IMR-90 (cell line): ENCODE data around the gene PPIC. TPM values are rescaled to one million over a fixed set of nuclear protein-coding genes. Genes with fewer than 3 reads are reported as not detected.

ENCODE experiments used
- ATAC-seq: fragments of 200-7000 bp; cut with Tn5 transposase; 2 replicates; pipeline ENCODE4 v1.9.1; 2020; ENCODE audit warnings: low read depth, mild to moderate bottlenecking, moderate library complexity
- BruUV-seq: library from RNA; stranded (reverse); fragments of 400-500 nt; replicated peaks from 2 replicates; lab custom pipeline; 2021; lab: Mats Ljungman, UMichigan
- CTCF ChIA-PET: fragments of 300-600 bp; formaldehyde crosslinking; extraction: SDS; loops from one replicate; lab custom pipeline; 2021; ENCODE audit warnings: antibody characterized with exemption; lab: Yijun Ruan, JAX
- POLR2A ChIA-PET: fragments of 300-600 bp; sonication (Branson Sonifier 250); formaldehyde crosslinking; loops from one replicate; lab custom pipeline; 2022; ENCODE audit warnings: antibody characterized with exemption; ENCODE audit not compliant: unreplicated experiment; lab: Charles Lee
- DNase-seq: peaks from one replicate; pipeline ENCODE4 v3.0.0; 2013
- H2AFZ ChIP-seq: replicated peaks from 2 replicates; pipeline ENCODE3; 2013; ENCODE audit warnings: low read length, mild to moderate bottlenecking; ENCODE audit not compliant: poor library complexity
- H2AK5ac ChIP-seq: 2 replicates; pipeline ENCODE4 v1.6.1; 2013; ENCODE audit warnings: low read depth, low read length, inconsistent platforms
- H2AK9ac ChIP-seq: replicated peaks from 2 replicates; pipeline ENCODE3; 2013; ENCODE audit warnings: mild to moderate bottlenecking, low read depth, low read length, moderate library complexity; ENCODE audit not compliant: poor library complexity
- H2BK120ac ChIP-seq: 2 replicates; pipeline ENCODE4 v1.6.1; 2013; ENCODE audit warnings: low read depth, low read length, inconsistent platforms
- H2BK15ac ChIP-seq: 3 replicates; pipeline ENCODE4 v1.6.1; 2013; ENCODE audit warnings: low read depth, low read length, inconsistent platforms
- H2BK20ac ChIP-seq: 2 replicates; pipeline ENCODE4 v1.6.1; 2013; ENCODE audit warnings: low read depth, mild to moderate bottlenecking, inconsistent platforms, low read length, moderate library complexity
- H2BK5ac ChIP-seq: 2 replicates; pipeline ENCODE4 v1.6.1; 2013; ENCODE audit warnings: mild to moderate bottlenecking, low read depth, low read length, inconsistent platforms; ENCODE audit not compliant: poor library complexity, severe bottlenecking
- H3K14ac ChIP-seq: replicated peaks from 2 replicates; pipeline ENCODE4 v1.6.1; 2013; ENCODE audit warnings: low read depth, low read length, inconsistent platforms
- H3K18ac ChIP-seq: 2 replicates; pipeline ENCODE4 v1.6.1; 2013; ENCODE audit warnings: low read depth, low read length, control low read depth
- H3K23ac ChIP-seq: 2 replicates; pipeline ENCODE4 v1.6.1; 2013; ENCODE audit warnings: low read depth, low read length, inconsistent platforms
- H3K27ac ChIP-seq: 2 replicates; pipeline ENCODE4 v1.5.1; 2013; ENCODE audit warnings: mild to moderate bottlenecking, control low read depth, low read length; ENCODE audit not compliant: insufficient read depth
- H3K27me3 ChIP-seq: 2 replicates; pipeline ENCODE4 v1.6.1; 2013; ENCODE audit warnings: low read length; ENCODE audit not compliant: control insufficient read depth, insufficient read depth
- H3K36me3 ChIP-seq: 2 replicates; pipeline ENCODE4 v1.6.1; 2013; ENCODE audit warnings: low read length, mixed read lengths; ENCODE audit not compliant: control insufficient read depth, insufficient read depth
- H3K4ac ChIP-seq: 2 replicates; pipeline ENCODE4 v1.6.1; 2013; ENCODE audit warnings: low read depth, low read length, inconsistent platforms
- H3K4me1 ChIP-seq: 2 replicates; pipeline ENCODE4 v1.6.1; 2013; ENCODE audit warnings: low read length, mixed read lengths; ENCODE audit not compliant: control insufficient read depth, insufficient read depth
- H3K4me2 ChIP-seq: 2 replicates; pipeline ENCODE4 v1.6.1; 2013; ENCODE audit warnings: low read depth, mild to moderate bottlenecking, control low read depth, low read length, moderate library complexity
- H3K4me3 ChIP-seq: 2 replicates; pipeline ENCODE4 v1.5.1; 2013; ENCODE audit warnings: low read depth, mild to moderate bottlenecking, control low read depth, low read length, moderate library complexity; ENCODE audit not compliant: insufficient read depth
- H3K56ac ChIP-seq: 2 replicates; pipeline ENCODE4 v1.6.1; 2013; ENCODE audit warnings: low read length, inconsistent platforms; ENCODE audit not compliant: insufficient read depth; ENCODE audit errors: extremely low read depth
- H3K79me1 ChIP-seq, 2 experiments: 2 replicates each; pipeline ENCODE4 v1.6.1; 2013; ENCODE audit warnings: low read length in 2 of 2, inconsistent platforms in 1 of 2, low read depth in 1 of 2
- H3K9ac ChIP-seq: 2 replicates; pipeline ENCODE4 v1.6.1; 2013; ENCODE audit warnings: low read depth, low read length, control low read depth
- H3K9me1 ChIP-seq: 2 replicates; pipeline ENCODE4 v1.6.1; 2013; ENCODE audit warnings: low read length, inconsistent platforms; ENCODE audit not compliant: insufficient read depth
- H3K9me3 ChIP-seq: 2 replicates; pipeline ENCODE4 v1.6.1; 2013; ENCODE audit warnings: low read length; ENCODE audit not compliant: control insufficient read depth, insufficient read depth
- H4K20me1 ChIP-seq: 2 replicates; pipeline ENCODE4 v1.6.1; 2013; ENCODE audit warnings: low read length, inconsistent platforms; ENCODE audit not compliant: insufficient read depth
- H4K5ac ChIP-seq: 2 replicates; pipeline ENCODE4 v1.6.1; 2013; ENCODE audit warnings: mild to moderate bottlenecking, low read depth, low read length, control low read depth
- H4K8ac ChIP-seq, 2 experiments: 2 replicates each; pipeline ENCODE4 v1.6.1; 2013; ENCODE audit warnings: low read depth in 2 of 2, low read length in 2 of 2, control low read depth in 1 of 2, inconsistent platforms in 1 of 2
- H4K91ac ChIP-seq: 2 replicates; pipeline ENCODE4 v1.6.1; 2013; ENCODE audit warnings: low read depth, low read length, inconsistent platforms; ENCODE audit not compliant: insufficient read depth
- BHLHE40 ChIP-seq: fragments of 150-350 bp; IDR thresholded peaks from 2 replicates; pipeline ENCODE4 v1.6.1; 2016; ENCODE audit warnings: mild to moderate bottlenecking, low read depth, low read length
- CEBPB ChIP-seq: IDR thresholded peaks from 2 replicates; pipeline ENCODE4 v1.6.1; 2012; ENCODE audit warnings: low read depth, low read length, improper control_type of control experiment
- CHD1 ChIP-seq: IDR thresholded peaks from 2 replicates; pipeline ENCODE4 v1.6.1; 2012; ENCODE audit warnings: low read depth, low read length, improper control_type of control experiment
- FOS ChIP-seq: fragments of 150-350 bp; IDR thresholded peaks from 2 replicates; pipeline ENCODE4 v1.6.1; 2016; ENCODE audit warnings: low read depth, low read length
- MAFK ChIP-seq: IDR thresholded peaks from 2 replicates; pipeline ENCODE4 v1.6.1; 2012; ENCODE audit warnings: low read depth, low read length, improper control_type of control experiment
- MAZ ChIP-seq: IDR thresholded peaks from 2 replicates; pipeline ENCODE4 v1.6.1; 2012; ENCODE audit warnings: low read depth, mild to moderate bottlenecking, low read length, improper control_type of control experiment, moderate library complexity, borderline replicate concordance
- MXI1 ChIP-seq: IDR thresholded peaks from 2 replicates; pipeline ENCODE4 v1.6.1; 2012; ENCODE audit warnings: low read depth, mild to moderate bottlenecking, low read length, moderate library complexity, borderline replicate concordance
- NFE2L2 ChIP-seq: fragments of 150-350 bp; IDR thresholded peaks from 2 replicates; pipeline ENCODE4 v1.6.1; 2016; ENCODE audit warnings: low read depth, mild to moderate bottlenecking, low read length
- POLR2A ChIP-seq: IDR thresholded peaks from 2 replicates; pipeline ENCODE4 v1.6.1; 2012; ENCODE audit warnings: mild to moderate bottlenecking, low read depth, low read length
- RAD21 ChIP-seq: IDR thresholded peaks from 2 replicates; pipeline ENCODE4 v1.6.1; 2012; ENCODE audit warnings: low read length, improper control_type of control experiment
- RCOR1 ChIP-seq: IDR thresholded peaks from 2 replicates; pipeline ENCODE4 v1.6.1; 2012; ENCODE audit warnings: mild to moderate bottlenecking, low read length, improper control_type of control experiment; ENCODE audit not compliant: insufficient replicate concordance
- RFX5 ChIP-seq: IDR thresholded peaks from 2 replicates; pipeline ENCODE4 v1.8.0; 2012; ENCODE audit warnings: low read depth, mild to moderate bottlenecking, low read length, moderate library complexity
- SMC3 ChIP-seq: fragments of 150-350 bp; IDR thresholded peaks from 2 replicates; pipeline ENCODE4 v1.6.1; 2016; ENCODE audit warnings: low read depth, mild to moderate bottlenecking, antibody characterized with exemption, low read length, moderate library complexity
- USF2 ChIP-seq: fragments of 150-350 bp; IDR thresholded peaks from 2 replicates; pipeline ENCODE4 v1.6.1; 2017; ENCODE audit warnings: mild to moderate bottlenecking, antibody characterized with exemption, low read length, low read depth
- WGBS, 2 experiments: methylation state at CpG; one replicate each; pipeline versions ENCODE4 v1.1.5 to v1.1.7; 2013; ENCODE audit warnings: missing lambda C conversion rate in 2 of 2; ENCODE audit not compliant: insufficient read length in 1 of 2; ENCODE audit errors: extremely low coverage in 2 of 2; 5-methylcytosine and 5-hydroxymethylcytosine counted together
- dilution Hi-C: fragments of 300-500 bp; cut with HindIII; formaldehyde crosslinking; loops from one replicate; pipeline ENCODE4 v1.14.3; 2018; ENCODE audit warnings: low sequenced_read_pairs; ENCODE audit not compliant: unreplicated experiment
- in situ Hi-C: fragments of 300-500 bp; cut with MboI; formaldehyde crosslinking; loops from 3 replicates; pipeline ENCODE4 v1.14.3; 2019; ENCODE audit warnings: low sequenced_read_pairs, inconsistent platforms, mixed read lengths
- intact Hi-C: fragments of 100-400 bp; cut with micrococcal nuclease; formaldehyde crosslinking; loops from 2 replicates; pipeline ENCODE4 v1.10.0; 2022
- polyA plus RNA-seq, 3 experiments: library from polyadenylated mRNA; depleted of rRNA; stranded (reverse); fragments of >200 nt; gene quantifications; 2 replicates each; pipeline ENCODE4 v1.2.3, GENCODE V29; 2012; ENCODE audit warnings: low replicate concordance in 1 of 3
- total RNA-seq: library from RNA; depleted of rRNA; stranded (reverse); fragments of >200 nt; gene quantifications from 2 replicates; pipeline ENCODE4 v1.2.3, GENCODE V29; 2012
- TF ChIP-seq, protein P1 (sequence below): fragments of 150-350 bp; IDR thresholded peaks from 2 replicates; pipeline ENCODE4 v1.6.1; 2016; ENCODE audit warnings: low read depth, mild to moderate bottlenecking, low read length, moderate library complexity, borderline replicate concordance
- TF ChIP-seq, protein P2 (sequence below): conservative IDR thresholded peaks from 2 replicates; pipeline ENCODE4 v1.5.1; 2012; ENCODE audit warnings: mild to moderate bottlenecking, low read depth, low read length, improper control_type of control experiment

Gene PPIC
- total and polyA plus RNA-seq, 2 of the 4 experiments (the other 2 are of a cell fraction), result 20.6 to 45.6 TPM

GRCh38 chr5:122981846-122982245 is 54.7 kb downstream of the PPIC start:
- H2AK5ac ChIP-seq, result no peak overlapping the region
- ChIA-PET CTCF (no interaction called here), POLR2A (no interaction called here)
- no peak for ATAC-seq
- H3K9me3 ChIP-seq, result no peaks in the 10 kb centered on the region
- H3K36me3 ChIP-seq, result no peaks in the 10 kb centered on the region
- H3K56ac ChIP-seq, result no peak overlapping the region
- dilution Hi-C loops, result no loop called here
- no peak overlapping the region for H3K4me2 ChIP-seq
- H2BK5ac ChIP-seq, result no peak overlapping the region
- no peak overlapping the region for H4K5ac ChIP-seq
- H3K18ac ChIP-seq, result no peak overlapping the region
- 100% methylated on average over 2 of the region's 2 CpGs; no CpG with 5 or more reads in 1 of the 2 experiments for WGBS, 2 experiments
- H2AK9ac ChIP-seq, result no peak overlapping the region
- no peak overlapping the region for H3K4ac ChIP-seq
- no peaks in the 10 kb centered on the region for H3K27me3 ChIP-seq
- H4K91ac ChIP-seq, result no peak overlapping the region
- DNase-seq, result no peak
- no TSS peak for BruUV-seq
- no peak overlapping the region for H3K23ac ChIP-seq
- no peak overlapping the region for H3K9ac ChIP-seq
- H2BK120ac ChIP-seq, result no peak overlapping the region
- no peak overlapping the region for H2BK20ac ChIP-seq
- H3K27ac ChIP-seq, result no peak overlapping the region
- intact Hi-C loops, result no loop called here
- no peak overlapping the region for H3K4me3 ChIP-seq
- no peaks in the 10 kb centered on the region for H3K9me1 ChIP-seq
- H3K14ac ChIP-seq, result no peak overlapping the region
- H3K4me1 ChIP-seq, result peaks cover 1% of the 10 kb centered on the region; the same call in 1 of the 2 replicates
- H4K20me1 ChIP-seq, result no peaks in the 10 kb centered on the region
- TF ChIP-seq RAD21, result no peak
- no peak for TF ChIP-seq MXI1
- no peak for TF ChIP-seq CHD1
- TF ChIP-seq MAZ, result no peak
- TF ChIP-seq, protein P1, sequence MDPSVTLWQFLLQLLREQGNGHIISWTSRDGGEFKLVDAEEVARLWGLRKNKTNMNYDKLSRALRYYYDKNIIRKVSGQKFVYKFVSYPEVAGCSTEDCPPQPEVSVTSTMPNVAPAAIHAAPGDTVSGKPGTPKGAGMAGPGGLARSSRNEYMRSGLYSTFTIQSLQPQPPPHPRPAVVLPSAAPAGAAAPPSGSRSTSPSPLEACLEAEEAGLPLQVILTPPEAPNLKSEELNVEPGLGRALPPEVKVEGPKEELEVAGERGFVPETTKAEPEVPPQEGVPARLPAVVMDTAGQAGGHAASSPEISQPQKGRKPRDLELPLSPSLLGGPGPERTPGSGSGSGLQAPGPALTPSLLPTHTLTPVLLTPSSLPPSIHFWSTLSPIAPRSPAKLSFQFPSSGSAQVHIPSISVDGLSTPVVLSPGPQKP, result no peak
- TF ChIP-seq, protein P2, sequence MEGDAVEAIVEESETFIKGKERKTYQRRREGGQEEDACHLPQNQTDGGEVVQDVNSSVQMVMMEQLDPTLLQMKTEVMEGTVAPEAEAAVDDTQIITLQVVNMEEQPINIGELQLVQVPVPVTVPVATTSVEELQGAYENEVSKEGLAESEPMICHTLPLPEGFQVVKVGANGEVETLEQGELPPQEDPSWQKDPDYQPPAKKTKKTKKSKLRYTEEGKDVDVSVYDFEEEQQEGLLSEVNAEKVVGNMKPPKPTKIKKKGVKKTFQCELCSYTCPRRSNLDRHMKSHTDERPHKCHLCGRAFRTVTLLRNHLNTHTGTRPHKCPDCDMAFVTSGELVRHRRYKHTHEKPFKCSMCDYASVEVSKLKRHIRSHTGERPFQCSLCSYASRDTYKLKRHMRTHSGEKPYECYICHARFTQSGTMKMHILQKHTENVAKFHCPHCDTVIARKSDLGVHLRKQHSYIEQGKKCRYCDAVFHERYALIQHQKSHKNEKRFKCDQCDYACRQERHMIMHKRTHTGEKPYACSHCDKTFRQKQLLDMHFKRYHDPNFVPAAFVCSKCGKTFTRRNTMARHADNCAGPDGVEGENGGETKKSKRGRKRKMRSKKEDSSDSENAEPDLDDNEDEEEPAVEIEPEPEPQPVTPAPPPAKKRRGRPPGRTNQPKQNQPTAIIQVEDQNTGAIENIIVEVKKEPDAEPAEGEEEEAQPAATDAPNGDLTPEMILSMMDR, result no peak
- TF ChIP-seq USF2, result no peak
- no peak for TF ChIP-seq NFE2L2
- TF ChIP-seq FOS, result no peak
- TF ChIP-seq CEBPB, result no peak
- TF ChIP-seq POLR2A, result no peak
- TF ChIP-seq MAFK, result no peak
- no peak for TF ChIP-seq RCOR1
- TF ChIP-seq BHLHE40, result no peak
- no peak for TF ChIP-seq SMC3
- TF ChIP-seq RFX5, result no peak
- no peak overlapping the region for H4K8ac ChIP-seq
- H2AFZ ChIP-seq, result no peak overlapping the region
- H2BK15ac ChIP-seq, result no peak overlapping the region
- in situ Hi-C loops, result no loop called here
- H3K79me1 ChIP-seq, result no peaks in the 10 kb centered on the region; a peak in 1 of 4 replicates
